IPS-15b (cell line): ENCODE results near the gene KLF16.

Source experiments
- H3K27me3 ChIP-seq: one replicate; pipeline ENCODE4 v1.6.1; 2013; ENCODE audit warnings: low read length; ENCODE audit not compliant: control insufficient read depth, insufficient read depth
- H3K36me3 ChIP-seq: one replicate; pipeline ENCODE4 v1.6.1; 2013; ENCODE audit warnings: low read length; ENCODE audit not compliant: control insufficient read depth, insufficient read depth
- H3K4me1 ChIP-seq: one replicate; pipeline ENCODE4 v1.6.1; 2013; ENCODE audit warnings: mild to moderate bottlenecking, low read length; ENCODE audit not compliant: control insufficient read depth, insufficient read depth
- H3K4me3 ChIP-seq: one replicate; pipeline ENCODE4 v1.5.1; 2013; ENCODE audit warnings: low read depth, low read length
- H3K9ac ChIP-seq: one replicate; pipeline ENCODE4 v1.6.1; 2013; ENCODE audit warnings: low read depth, mild to moderate bottlenecking, low read length
- H3K9me3 ChIP-seq: one replicate; pipeline ENCODE4 v1.6.1; 2013; ENCODE audit warnings: mild to moderate bottlenecking, low read length; ENCODE audit not compliant: control insufficient read depth, insufficient read depth

KLF16 gene

DNA sequence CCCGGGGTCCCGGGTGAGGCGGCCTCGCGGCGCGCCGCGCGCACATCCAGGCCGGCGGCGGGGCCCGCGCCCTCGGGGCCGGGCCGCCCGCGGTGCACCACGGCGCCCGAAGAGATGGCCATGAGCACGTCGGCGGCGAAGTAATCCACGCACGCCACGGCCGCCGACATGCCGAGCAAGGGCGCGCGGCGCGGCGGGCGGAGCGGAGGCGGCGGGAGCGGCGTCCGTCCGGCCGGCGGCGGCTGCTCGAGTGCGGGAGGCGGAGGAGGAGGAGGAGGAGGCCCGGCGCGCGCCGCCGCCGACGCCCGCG lies at the start of gene KLF16:
Gene KLF16, minus strand, starts transcription at position 252 of the 310 bp plus-strand sequence. Its CDS starts 82 bp downstream, at position 170.
- Histone ChIP-seq H3K27me3 (peaks cover 13% of the 10 kb centered on the region), H3K9me3 (no peaks in the 10 kb centered on the region), H3K36me3 (no peaks in the 10 kb centered on the region), H3K9ac (peak within 1 kb of the TSS; percentile 83), H3K4me3 (peak within 1 kb of the TSS; percentile 81), H3K4me1 (peaks cover 9% of the 10 kb centered on the region)

- Histone ChIP-seq H3K9ac (no peak overlapping the region), H3K9me3 (no peaks in the 10 kb centered on the region), H3K36me3 (peaks cover 35% of the 10 kb centered on the region), H3K4me3 (no peak overlapping the region), H3K27me3 (no peaks in the 10 kb centered on the region), H3K4me1 (no peaks in the 10 kb centered on the region)
Measured at GRCh38 chr19:1912760-1913505, 49.6 kb upstream of the KLF16 start.

GRCh38 chr19:1911995-1912394 lies 48.6 kb upstream of the KLF16 start:
- H3K36me3 ChIP-seq: peaks cover 30% of the 10 kb centered on the region
- H3K9me3 ChIP-seq: no peaks in the 10 kb centered on the region
- no peak overlapping the region for H3K9ac ChIP-seq
- no peaks in the 10 kb centered on the region for H3K27me3 ChIP-seq
- no peaks in the 10 kb centered on the region for H3K4me1 ChIP-seq
- no peak overlapping the region for H3K4me3 ChIP-seq

- Histone ChIP-seq H3K9me3 (no peaks in the 10 kb centered on the region), H3K36me3 (peaks cover 30% of the 10 kb centered on the region), H3K4me1 (no peaks in the 10 kb centered on the region), H3K9ac (no peak overlapping the region), H3K27me3 (no peaks in the 10 kb centered on the region), H3K4me3 (no peak overlapping the region)
Measured at GRCh38 chr19:1911098-1911497, 47.7 kb upstream of the KLF16 start.

GRCh38 chr19:1910177-1910576 lies 46.8 kb upstream of the KLF16 start:
- H3K9ac ChIP-seq: no peak overlapping the region
- no peaks in the 10 kb centered on the region for H3K9me3 ChIP-seq
- no peak overlapping the region for H3K4me3 ChIP-seq
- H3K4me1 ChIP-seq: peaks cover 3% of the 10 kb centered on the region
- H3K36me3 ChIP-seq: peaks cover 30% of the 10 kb centered on the region
- no peaks in the 10 kb centered on the region for H3K27me3 ChIP-seq

DNA sequence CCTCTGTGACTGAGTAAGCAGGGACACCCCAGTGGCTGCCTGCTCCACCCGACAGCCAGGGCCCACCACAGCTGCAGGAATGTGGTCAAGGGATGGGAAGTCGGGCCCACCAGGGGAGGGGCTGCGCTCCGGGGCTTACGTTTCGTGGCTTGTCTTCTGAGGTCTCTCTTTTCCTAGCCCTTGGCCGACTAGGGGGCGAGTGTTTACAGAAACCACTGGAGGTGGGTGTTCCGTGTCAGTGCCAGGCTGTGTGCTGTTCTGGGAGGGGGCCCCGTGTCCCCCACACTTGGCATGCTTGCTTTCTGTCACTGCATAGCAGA lies 46.3 kb upstream of the KLF16 start:
- Histone ChIP-seq H3K9ac (no peak overlapping the region), H3K36me3 (peaks cover 25% of the 10 kb centered on the region), H3K27me3 (no peaks in the 10 kb centered on the region), H3K9me3 (no peaks in the 10 kb centered on the region), H3K4me1 (peaks cover 3% of the 10 kb centered on the region), H3K4me3 (no peak overlapping the region)

GRCh38 chr19:1908364-1908678 lies 44.9 kb upstream of the KLF16 start:
- Histone ChIP-seq H3K9me3 (no peaks in the 10 kb centered on the region), H3K27me3 (no peaks in the 10 kb centered on the region), H3K4me3 (no peak overlapping the region), H3K9ac (no peak overlapping the region), H3K4me1 (peaks cover 3% of the 10 kb centered on the region), H3K36me3 (peaks cover 17% of the 10 kb centered on the region)

GRCh38 chr19:1907563-1908363 lies 44.4 kb upstream of the KLF16 start:
- H3K4me3 ChIP-seq: no peak overlapping the region
- peaks cover 11% of the 10 kb centered on the region for H3K36me3 ChIP-seq
- H3K9ac ChIP-seq: no peak overlapping the region
- H3K9me3 ChIP-seq: no peaks in the 10 kb centered on the region
- H3K27me3 ChIP-seq: no peaks in the 10 kb centered on the region
- H3K4me1 ChIP-seq: peaks cover 3% of the 10 kb centered on the region

- H3K9me3 ChIP-seq: no peaks in the 10 kb centered on the region
- no peak overlapping the region for H3K9ac ChIP-seq
- peaks cover 3% of the 10 kb centered on the region for H3K4me1 ChIP-seq
- H3K4me3 ChIP-seq: no peak overlapping the region
- no peaks in the 10 kb centered on the region for H3K27me3 ChIP-seq
- H3K36me3 ChIP-seq: peaks cover 6% of the 10 kb centered on the region
Measured at GRCh38 chr19:1906985-1907562, 43.7 kb upstream of the KLF16 start.

DNA sequence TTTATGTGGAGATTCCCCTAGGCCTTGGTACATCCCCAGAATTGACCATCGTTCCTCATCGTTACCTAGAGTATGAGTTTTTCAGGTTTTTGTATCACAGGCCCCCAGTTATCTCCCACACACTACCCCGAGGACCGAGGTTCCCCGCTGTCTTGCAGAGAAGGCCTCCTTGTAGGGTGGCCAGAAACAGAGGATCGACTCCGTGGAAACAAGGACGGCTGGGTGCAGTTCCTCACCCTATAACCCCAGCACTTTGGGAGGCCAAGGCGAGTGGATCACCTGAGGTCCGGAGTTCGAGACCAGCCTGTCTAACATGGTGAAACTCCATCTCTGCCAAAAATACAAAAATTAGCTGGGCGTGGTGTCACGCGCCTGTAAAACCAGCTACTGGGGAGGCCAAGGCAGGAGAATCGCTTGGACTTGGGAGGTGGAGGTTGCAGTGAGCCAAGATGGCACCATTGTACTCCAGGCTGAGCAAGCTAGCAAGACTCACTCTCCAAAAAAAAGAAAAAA lies 42.5 kb upstream of the KLF16 start:
- Histone ChIP-seq H3K27me3 (no peaks in the 10 kb centered on the region), H3K36me3 (peaks cover 2% of the 10 kb centered on the region), H3K4me3 (peak overlapping the region; percentile 76), H3K9ac (peak overlapping the region; percentile 3), H3K9me3 (no peaks in the 10 kb centered on the region), H3K4me1 (peaks cover 3% of the 10 kb centered on the region)

DNA sequence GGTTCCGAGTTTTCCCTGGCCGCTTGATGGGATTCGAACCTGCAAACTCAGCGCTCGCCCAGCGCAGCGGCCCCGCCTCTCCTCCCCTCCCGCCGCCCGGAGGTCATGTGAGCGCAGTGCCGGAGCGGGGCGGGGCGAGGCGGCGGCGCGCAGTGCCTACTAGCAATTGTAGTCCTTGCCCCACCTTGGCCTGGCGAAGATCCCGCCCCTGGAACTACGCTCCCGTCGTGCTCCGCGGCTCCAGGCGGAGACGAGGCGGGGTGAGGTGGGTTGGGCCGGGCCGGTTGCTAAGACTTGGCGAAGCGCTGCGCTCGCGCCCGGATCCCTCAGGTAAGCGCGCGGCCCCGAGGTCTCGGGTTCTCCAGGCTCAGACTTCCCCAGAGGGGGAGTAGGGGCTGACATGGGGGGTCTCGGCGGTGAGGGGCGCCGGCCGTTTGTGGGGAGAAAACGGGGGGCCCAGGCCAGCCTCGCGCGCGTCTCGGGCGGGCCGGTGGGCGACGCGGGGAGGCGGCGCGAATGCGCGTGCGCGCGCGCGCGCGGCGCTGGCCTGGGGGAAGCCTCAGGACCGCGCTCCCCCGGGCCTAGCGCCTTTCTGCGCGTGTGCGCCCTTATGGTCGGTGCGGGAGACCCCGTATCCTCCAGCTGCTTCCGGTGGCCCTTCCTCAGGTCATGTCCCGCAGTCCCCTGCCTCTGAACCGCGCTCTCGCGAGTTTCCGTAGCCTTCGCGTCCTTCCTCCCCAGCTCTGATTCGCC lies 41.9 kb upstream of the KLF16 start, which contains the start of the genes ADAT3 and SCAMP4:
Gene ADAT3, plus strand, starts transcription at position 290 of the 753 bp plus-strand sequence. CDS start 6,649 bp downstream, outside the sequence.
Gene SCAMP4, plus strand, starts transcription at position 290 of the 753 bp plus-strand sequence. CDS start 9,621 bp downstream, outside the sequence.
- peak within 1 kb of the TSS; percentile 76 for H3K9ac ChIP-seq
- H3K9me3 ChIP-seq: no peaks in the 10 kb centered on the region
- peaks cover 3% of the 10 kb centered on the region for H3K4me1 ChIP-seq
- H3K36me3 ChIP-seq: peaks cover 2% of the 10 kb centered on the region
- H3K27me3 ChIP-seq: no peaks in the 10 kb centered on the region
- peak within 1 kb of the TSS; percentile 76 for H3K4me3 ChIP-seq
